GM10266 (cell line): ENCODE data around the gene IL2RA.

Experiments used
- DNase-seq: peaks from one replicate; pipeline ENCODE4 v3.0.0; 2012; ENCODE audit errors: extremely low spot score
- TF ChIP-seq, protein P1 (sequence below): IDR thresholded peaks from 2 replicates; pipeline ENCODE4 v1.5.1; 2012; ENCODE audit warnings: mild to moderate bottlenecking, low read depth; ENCODE audit not compliant: control insufficient read depth, insufficient read depth; ENCODE audit errors: missing control alignments

Gene IL2RA

DNA sequence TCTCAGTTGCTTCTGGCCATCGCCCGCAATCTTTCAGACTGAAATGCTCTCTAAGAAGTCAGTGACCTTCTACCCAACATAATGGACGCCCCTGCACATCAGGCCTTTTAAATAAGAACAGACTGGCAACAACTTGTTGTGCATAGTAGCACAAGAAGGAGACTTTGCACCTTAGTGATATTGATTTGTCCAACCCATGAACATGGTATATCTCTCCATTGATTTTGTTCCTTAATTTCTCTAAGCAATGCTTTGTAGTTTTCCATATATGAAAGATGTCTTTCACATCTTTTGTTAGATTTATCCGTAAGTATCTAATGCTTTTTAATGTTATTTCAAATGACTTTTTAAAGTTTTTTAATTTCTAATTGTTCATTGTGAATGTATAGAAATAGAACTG is 89.1 kb downstream of the IL2RA start:
- TF ChIP-seq, protein P1, sequence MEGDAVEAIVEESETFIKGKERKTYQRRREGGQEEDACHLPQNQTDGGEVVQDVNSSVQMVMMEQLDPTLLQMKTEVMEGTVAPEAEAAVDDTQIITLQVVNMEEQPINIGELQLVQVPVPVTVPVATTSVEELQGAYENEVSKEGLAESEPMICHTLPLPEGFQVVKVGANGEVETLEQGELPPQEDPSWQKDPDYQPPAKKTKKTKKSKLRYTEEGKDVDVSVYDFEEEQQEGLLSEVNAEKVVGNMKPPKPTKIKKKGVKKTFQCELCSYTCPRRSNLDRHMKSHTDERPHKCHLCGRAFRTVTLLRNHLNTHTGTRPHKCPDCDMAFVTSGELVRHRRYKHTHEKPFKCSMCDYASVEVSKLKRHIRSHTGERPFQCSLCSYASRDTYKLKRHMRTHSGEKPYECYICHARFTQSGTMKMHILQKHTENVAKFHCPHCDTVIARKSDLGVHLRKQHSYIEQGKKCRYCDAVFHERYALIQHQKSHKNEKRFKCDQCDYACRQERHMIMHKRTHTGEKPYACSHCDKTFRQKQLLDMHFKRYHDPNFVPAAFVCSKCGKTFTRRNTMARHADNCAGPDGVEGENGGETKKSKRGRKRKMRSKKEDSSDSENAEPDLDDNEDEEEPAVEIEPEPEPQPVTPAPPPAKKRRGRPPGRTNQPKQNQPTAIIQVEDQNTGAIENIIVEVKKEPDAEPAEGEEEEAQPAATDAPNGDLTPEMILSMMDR, result no peak
- DNase-seq, result no peak

DNA sequence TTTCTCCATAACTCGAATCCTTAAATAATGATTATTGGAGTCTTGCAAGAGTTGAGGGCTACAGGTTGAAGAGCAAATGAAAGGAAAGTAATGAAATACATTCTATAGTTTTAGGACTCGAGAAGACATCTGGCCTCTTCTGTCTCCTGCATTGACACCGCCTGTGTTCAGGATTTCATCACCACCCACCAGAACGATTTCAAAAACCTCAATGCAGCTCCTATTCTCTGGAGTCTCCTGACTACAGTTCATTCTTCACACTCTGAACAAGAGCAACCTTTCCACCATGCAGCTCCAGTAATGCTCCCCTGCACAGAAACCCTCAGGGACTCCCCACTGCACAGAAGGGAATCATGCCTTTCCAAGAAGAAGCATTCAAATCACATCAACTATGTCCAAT is 90.3 kb downstream of the IL2RA start:
- TF ChIP-seq, protein P1, result no peak
- DNase-seq, result no peak

DNA sequence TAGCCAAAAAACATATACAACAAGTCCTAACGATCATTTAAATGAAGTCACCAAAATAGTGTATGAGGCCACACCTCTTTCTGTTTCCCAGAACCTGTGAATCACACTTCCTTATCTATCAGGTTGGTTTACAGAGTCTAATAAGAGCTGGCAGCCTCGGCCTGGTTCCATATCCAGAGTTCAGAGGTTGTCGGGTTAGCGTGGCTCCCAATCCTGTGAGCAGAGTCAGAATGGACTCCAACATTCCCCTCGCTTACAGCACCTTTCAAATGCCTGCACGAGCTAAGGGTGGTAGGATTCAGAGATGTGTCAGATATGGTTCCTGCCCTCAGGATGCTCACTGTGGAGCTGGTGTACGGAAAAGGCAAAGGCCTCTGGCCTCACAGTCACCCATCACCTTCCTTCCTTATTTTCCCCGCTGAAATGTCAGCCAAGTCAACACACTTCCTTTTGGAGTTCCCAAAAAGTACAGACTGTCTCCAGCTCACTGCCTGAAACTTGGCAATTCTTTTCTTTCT is 90.8 kb downstream of the IL2RA start:
- TF ChIP-seq, protein P1, result no peak
- DNase-seq, result peak; percentile 38

DNA sequence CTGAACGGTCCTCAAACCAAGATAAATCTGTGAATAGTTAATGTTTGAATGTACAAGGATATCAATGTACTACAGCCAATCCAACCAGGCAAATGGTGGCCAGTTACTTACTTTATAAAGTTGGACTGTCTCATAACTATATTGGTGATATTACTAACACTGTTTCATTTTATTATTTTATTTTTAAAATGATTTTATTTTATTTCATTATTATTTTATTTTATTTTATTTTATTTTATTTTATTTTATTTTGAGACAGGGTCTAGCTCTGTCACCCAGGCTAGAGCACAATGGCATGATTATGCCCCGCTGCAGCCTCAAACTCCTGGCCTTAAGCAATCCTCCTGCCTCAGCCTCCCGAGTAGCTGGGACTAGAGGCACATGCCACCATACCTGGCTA is 91.6 kb downstream of the IL2RA start:
- DNase-seq, result no peak
- TF ChIP-seq, protein P1, result no peak

DNA sequence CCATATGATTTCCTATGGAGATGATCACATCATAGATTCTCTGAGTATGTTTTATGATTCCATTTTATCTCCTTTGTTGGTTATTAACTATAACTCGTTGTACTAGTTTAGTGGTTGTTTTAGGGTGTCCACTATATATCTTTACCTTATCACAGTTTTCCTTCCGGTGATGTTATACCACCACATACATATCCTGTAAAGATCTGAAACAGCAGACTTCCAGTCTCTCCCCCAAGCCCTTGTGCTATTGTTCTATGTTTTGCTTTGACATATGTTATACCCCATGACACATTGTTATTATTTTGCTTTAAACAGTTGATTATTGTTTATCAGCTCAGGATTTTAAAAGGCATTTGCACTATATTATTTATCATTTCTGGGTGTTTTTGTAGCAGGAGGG is 92.1 kb downstream of the IL2RA start:
- DNase-seq, result no peak
- TF ChIP-seq, protein P1, result no peak

DNA sequence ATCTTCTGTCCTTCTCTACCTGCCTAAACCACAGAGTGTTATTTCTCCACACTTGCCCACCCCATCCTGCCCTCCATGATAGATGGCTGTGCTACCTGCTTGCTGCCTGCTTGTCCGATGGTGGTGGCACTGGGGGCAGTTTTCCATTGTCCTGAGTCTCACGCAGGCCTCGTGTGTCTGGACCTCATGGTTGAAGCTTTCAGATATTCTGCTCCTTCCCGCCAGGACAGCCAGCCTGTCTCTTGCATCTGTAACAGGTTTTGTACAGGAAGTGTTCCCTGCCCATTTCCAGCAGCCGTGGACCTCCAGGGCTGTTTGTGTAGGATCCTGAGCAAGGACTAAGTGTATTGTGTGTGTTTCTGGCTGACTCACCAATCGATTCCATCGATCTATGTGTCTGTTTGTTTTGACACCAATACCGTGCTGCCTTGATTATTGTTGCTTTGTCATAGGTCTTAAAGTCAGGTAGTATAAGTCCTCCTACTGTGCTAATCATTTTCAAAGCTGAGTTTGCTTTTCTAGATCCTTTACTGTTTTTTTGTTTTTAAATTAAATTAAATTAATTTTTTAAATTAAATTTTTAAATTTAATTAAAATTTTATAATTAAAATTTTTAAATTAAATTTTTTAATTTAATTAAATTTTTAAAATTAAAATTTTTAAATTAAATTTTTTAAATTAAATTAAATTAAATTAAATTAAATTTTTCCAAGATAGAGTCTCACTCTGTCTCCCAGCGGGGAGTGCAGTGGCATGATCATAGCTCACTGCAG is 93.3 kb downstream of the IL2RA start:
- TF ChIP-seq, protein P1, result no peak
- DNase-seq, result no peak

DNA sequence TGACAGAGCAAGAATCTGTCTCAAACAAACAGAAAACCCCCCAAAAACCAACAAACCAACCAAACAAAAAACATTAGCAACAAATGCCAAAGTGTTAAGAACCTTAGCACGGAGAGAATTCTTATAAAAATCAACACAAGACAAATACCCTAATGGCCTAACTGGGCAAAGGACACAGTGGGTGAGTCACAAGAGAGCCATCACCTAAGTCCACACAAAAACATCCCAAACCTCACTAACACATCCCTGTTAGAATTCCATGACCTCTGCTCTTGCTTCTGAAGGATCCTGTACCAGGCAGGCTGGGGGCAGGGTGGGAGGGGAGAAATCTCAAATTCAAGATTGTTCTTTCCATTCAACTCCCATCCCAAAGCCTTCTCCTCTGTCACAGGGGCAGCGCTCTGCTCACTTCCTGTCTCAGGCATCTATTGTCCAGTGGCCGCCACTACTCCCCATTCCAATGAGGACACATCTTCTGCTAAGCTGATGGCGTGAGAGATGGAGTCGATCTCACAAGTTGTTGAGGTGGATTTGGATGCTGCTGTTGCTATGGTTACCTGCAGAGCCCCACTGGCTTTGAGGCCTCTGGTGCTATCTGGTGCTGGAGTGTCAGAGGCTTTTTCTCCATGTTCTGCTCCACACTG is 94.0 kb downstream of the IL2RA start:
- no peak for DNase-seq
- TF ChIP-seq, protein P1, result no peak
